ENCODE results near the gene RAI1. TPM values are rescaled to one million over a fixed set of nuclear protein-coding genes. Genes with fewer than 3 reads are reported as not detected.

Gene RAI1
- total RNA-seq, 2 experiments from 2014 or later: 25.0 to 25.5 TPM

DNA sequence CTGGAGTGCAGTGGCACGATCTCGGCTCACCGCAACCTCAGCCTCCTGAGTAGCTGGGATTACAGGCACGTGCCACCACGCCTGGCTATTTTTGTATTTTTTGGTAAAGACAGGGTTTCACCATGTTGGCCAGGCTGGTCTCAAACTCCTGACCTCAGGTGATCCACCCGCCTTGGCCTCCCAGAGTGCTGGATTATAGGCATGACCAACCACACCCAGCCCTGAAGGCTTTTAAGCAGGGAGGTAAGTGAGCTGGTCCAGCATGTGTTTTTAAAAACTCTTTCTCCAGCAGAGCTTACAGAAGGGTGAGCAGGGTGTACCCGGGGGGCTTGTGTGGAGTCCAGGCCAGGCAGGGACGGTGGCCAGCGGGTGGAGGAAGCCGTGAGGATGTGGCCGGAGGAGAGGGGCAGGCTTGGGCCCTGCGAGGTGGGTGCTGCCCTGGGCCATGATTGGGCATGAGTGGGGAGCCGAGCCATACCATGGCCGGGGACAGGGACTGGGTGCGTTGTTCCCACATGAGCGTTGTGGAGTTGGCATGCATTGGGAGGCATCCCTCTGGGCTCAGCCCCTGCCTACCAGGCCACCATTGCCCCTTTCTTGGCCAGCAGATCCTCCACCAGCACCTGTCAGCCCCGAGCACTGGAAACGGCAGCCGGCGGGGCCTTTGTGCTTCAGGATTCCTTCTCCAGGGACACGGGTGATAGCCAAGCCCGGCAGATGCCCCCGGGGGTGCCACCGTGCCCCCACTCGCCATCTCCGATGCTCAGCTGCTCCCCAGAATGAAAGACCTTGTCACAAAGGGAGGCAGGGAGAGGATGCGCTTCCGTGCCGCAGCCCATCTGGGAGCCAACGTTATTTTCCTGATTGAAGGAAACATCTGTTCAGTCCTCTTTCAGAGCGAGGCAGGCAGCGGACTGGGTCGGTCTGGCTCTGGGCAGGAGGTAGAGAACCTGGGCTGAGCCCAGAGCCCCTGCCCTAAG is 64.5 kb downstream of the RAI1 start:
- no peaks in the 10 kb centered on the region for H3K27me3 Mint-ChIP-seq
- DNase-seq (no peak), ATAC-seq (ENCODE audit: low read depth) (no peak)
- H3K4me1 Mint-ChIP-seq: peaks cover 31% of the 10 kb centered on the region
- no peak overlapping the region for H3K27ac Mint-ChIP-seq
- no peak overlapping the region for H3K4me3 Mint-ChIP-seq
- peaks cover 2% of the 10 kb centered on the region for H3K36me3 Mint-ChIP-seq
- H3K9me3 Mint-ChIP-seq: no peaks in the 10 kb centered on the region
- POLR2A ChIA-PET: interaction anchor here (1.4 kb wide), 1 partner anchor 11 kb away, joined by 3 read pairs; no protein-coding TSS in a partner anchor

DNA sequence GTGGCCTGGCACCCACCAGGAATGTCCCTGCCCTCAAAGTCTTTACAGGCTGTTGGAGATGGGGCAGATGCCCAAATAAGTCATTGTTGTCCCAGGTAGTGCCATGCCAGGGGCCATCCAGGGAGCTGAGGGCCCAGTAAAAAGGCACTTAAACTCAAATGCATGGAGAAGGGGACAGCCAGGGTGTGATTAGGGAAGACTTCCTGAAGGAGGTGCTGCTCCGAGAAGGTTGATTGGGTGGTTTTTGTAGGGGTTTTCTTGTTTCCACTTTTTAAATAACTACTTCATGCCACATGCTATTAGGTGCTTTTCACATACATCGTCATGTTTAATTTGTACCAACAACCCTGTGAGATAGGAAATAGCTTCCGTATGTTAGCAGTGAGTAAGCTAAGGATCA is 66.9 kb downstream of the RAI1 start:
- no peak for ATAC-seq (ENCODE audit: low read depth)
- H3K36me3 Mint-ChIP-seq: peaks cover 2% of the 10 kb centered on the region
- H3K9me3 Mint-ChIP-seq: no peaks in the 10 kb centered on the region
- H3K4me3 Mint-ChIP-seq: no peak overlapping the region
- POLR2A ChIA-PET: no interaction called here
- no peak overlapping the region for H3K27ac Mint-ChIP-seq
- H3K27me3 Mint-ChIP-seq: no peaks in the 10 kb centered on the region
- H3K4me1 Mint-ChIP-seq: peaks cover 41% of the 10 kb centered on the region
- DNase-seq: no peak

DNA sequence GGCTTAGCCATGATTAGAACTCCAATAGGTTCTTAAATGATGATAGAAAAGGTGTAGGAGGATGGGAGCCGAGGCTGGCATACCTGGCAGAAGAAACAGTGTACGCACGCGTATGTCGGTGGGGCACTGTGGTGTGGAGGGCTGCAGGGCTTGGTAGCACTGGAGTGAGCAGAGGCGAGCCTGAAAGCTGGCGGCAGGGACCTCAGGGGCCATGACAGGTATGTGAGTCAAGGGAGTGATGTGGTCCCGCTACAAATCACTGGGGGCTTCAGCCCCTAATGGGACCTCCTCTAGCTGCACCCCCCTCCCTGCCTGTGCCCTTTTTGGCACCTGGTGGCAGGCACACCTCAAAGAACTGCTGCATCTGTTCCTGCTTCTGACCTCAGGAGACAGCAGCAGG is 67.3 kb downstream of the RAI1 start:
- H3K9me3 Mint-ChIP-seq: no peaks in the 10 kb centered on the region
- POLR2A ChIA-PET: interaction anchor here (2.8 kb wide), 1 partner anchor 8 kb away, joined by 15 read pairs; no protein-coding TSS in a partner anchor
- H3K36me3 Mint-ChIP-seq: peaks cover 2% of the 10 kb centered on the region
- peaks cover 45% of the 10 kb centered on the region for H3K4me1 Mint-ChIP-seq
- no peaks in the 10 kb centered on the region for H3K27me3 Mint-ChIP-seq
- ATAC-seq (ENCODE audit: low read depth) (no peak), DNase-seq (no peak)
- H3K27ac Mint-ChIP-seq: no peak overlapping the region
- no peak overlapping the region for H3K4me3 Mint-ChIP-seq

DNA sequence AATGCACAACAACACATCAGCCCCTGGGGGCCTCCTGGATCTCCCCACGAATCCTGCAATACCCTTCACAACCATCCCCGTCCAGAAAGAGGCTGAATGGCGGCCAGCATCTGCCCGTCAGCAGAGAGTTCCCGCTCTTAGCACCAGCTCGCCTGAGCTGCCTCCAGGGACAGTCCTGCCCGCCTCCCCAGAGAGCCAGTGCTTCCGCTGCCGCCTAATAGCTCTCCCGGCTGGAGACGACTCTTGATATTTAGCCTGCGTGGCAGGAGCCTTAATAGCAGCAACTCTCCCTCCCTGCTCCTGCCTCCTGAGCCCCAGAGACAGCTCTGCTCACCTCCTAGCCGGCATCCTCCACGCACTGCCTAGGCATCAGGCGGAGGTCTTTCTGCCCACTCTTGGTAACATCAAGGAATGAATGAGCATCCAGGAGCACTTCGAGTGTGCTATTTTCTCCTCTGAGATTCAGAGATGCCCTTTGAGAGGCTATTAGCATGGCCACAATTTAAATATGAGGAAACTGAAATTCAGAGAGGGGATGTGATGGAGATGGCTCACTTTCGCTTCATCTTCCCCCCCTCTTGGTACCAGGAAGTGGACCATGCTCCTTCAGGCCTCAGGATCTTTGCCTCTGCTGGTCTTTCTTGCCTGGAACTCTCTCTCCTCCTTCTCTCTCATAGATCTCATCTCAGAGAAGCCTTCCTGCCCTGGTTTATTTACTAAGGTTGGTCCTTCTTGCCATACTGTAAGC is 67.9 kb downstream of the RAI1 start:
- Mint-ChIP-seq H3K4me3 (peak overlapping the region; percentile 60), H3K36me3 (peaks cover 2% of the 10 kb centered on the region), H3K4me1 (peaks cover 48% of the 10 kb centered on the region), H3K9me3 (no peaks in the 10 kb centered on the region), H3K27me3 (no peaks in the 10 kb centered on the region), H3K27ac (peak overlapping the region; percentile 88)
- POLR2A ChIA-PET: interaction anchor here (0.6 to 2.8 kb wide), 7 partner anchors 9 to 300 kb away, joined by 3 to 17 read pairs (median 9); partner anchors contain the start of gene SREBF1
- DNase-seq: no peak
- ATAC-seq (ENCODE audit: low read depth): no peak

DNA sequence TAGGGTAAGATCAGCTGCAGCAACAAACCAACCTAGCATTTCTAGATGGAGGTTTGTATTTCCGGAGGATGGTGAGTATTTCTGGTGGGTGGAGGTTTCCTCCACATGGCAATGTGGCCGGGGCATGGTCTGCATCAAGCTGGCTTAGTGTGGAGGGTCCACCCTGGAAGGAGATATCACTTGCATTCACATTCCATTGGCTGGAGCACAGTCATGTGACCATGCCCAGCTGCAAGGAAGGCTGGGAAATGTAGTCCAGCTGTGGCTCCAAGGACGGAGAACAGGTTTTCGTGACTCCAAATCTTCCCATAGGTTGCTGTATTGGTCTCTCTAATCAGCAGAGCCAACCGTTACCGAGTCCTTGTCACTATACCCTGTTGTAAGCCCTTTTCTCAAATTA is 68.7 kb downstream of the RAI1 start:
- Mint-ChIP-seq H3K27me3 (no peaks in the 10 kb centered on the region), H3K9me3 (no peaks in the 10 kb centered on the region), H3K4me3 (peak overlapping the region; percentile 60), H3K36me3 (peaks cover 1% of the 10 kb centered on the region), H3K4me1 (peaks cover 52% of the 10 kb centered on the region), H3K27ac (peak overlapping the region; percentile 88)
- POLR2A ChIA-PET: interaction anchor here (0.6 to 2.8 kb wide), 9 partner anchors 10 to 1310 kb away, joined by 3 to 17 read pairs (median 8); partner anchors contain the start of gene SREBF1
- peak; percentile 15 for ATAC-seq (ENCODE audit: low read depth)
- peak; percentile 58 for DNase-seq

GRCh38 chr17:17750881-17751280 is 69.6 kb downstream of the RAI1 start:
- peak overlapping the region; percentile 95 for H3K4me3 Mint-ChIP-seq
- DNase-seq: peak; percentile 73
- H3K27me3 Mint-ChIP-seq: no peaks in the 10 kb centered on the region
- ATAC-seq (ENCODE audit: low read depth): peak; percentile 25
- peak overlapping the region; percentile 97 for H3K27ac Mint-ChIP-seq
- no peaks in the 10 kb centered on the region for H3K36me3 Mint-ChIP-seq
- POLR2A ChIA-PET: interaction anchor here (0.6 to 2.8 kb wide), 10 partner anchors 11 to 103 kb away, joined by 3 to 17 read pairs (median 6); partner anchors contain the start of gene SREBF1
- H3K9me3 Mint-ChIP-seq: no peaks in the 10 kb centered on the region
- H3K4me1 Mint-ChIP-seq: peaks cover 58% of the 10 kb centered on the region

GRCh38 chr17:17751489-17752088 is 70.3 kb downstream of the RAI1 start:
- POLR2A ChIA-PET: interaction anchor here (0.8 to 2.8 kb wide), 7 partner anchors 11 to 102 kb away, joined by 3 to 17 read pairs (median 5); partner anchors contain the start of gene SREBF1
- Mint-ChIP-seq H3K9me3 (no peaks in the 10 kb centered on the region), H3K27ac (peak overlapping the region; percentile 97), H3K27me3 (no peaks in the 10 kb centered on the region), H3K4me1 (peaks cover 60% of the 10 kb centered on the region), H3K4me3 (peak overlapping the region; percentile 95), H3K36me3 (no peaks in the 10 kb centered on the region)
- ATAC-seq (ENCODE audit: low read depth) (peak; percentile 29), DNase-seq (peak; percentile 58)

DNA sequence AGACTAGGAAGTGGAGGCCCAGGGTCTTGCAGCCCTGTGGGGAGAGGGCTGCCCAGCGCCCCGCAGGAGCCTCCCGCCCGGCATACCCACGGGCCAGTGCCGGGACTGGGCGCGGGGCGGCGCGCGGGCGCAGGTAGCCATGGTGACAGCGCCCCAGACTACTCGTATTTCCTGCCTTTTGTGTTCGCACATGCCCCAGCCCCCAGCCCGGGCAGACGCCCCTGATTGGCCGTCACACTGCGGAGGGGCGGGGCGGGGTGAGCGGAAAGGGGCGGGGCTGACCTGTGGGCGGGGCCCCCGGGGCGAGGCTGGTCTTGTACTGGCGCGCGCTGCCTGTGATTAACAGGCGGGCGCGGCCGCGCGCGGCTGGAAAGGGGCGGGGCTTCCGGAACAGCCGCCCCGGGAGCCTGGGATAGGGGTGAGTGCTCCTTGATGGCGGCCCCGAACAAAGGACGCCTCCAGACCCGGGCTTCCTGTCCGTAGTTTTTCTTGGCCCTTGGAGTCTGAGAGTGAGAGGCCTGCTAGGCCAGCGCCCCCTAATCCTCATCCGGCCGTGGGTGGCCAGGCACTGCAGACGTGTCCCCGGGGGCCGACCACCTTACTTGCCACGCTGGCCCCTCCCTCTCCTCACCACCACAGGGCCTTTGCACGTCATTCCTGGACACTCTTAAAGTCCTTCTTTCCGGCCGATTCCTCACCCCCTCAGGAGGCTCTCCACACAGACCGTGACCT is 71.0 kb downstream of the RAI1 start:
- POLR2A ChIA-PET: interaction anchor here (1.4 to 2.8 kb wide), 2 partner anchors 58 to 101 kb away, joined by 4 to 15 read pairs; no protein-coding TSS in a partner anchor
- H3K4me3 Mint-ChIP-seq: peak overlapping the region; percentile 95
- H3K27ac Mint-ChIP-seq: peak overlapping the region; percentile 97
- DNase-seq (peak; percentile 98), ATAC-seq (ENCODE audit: low read depth) (peak; percentile 86)
- H3K4me1 Mint-ChIP-seq: peaks cover 63% of the 10 kb centered on the region
- H3K36me3 Mint-ChIP-seq: no peaks in the 10 kb centered on the region
- no peaks in the 10 kb centered on the region for H3K27me3 Mint-ChIP-seq
- H3K9me3 Mint-ChIP-seq: no peaks in the 10 kb centered on the region

GRCh38 chr17:17752821-17753321 is 71.6 kb downstream of the RAI1 start:
- Mint-ChIP-seq H3K27me3 (no peaks in the 10 kb centered on the region), H3K9me3 (no peaks in the 10 kb centered on the region), H3K36me3 (no peaks in the 10 kb centered on the region), H3K4me1 (peaks cover 65% of the 10 kb centered on the region), H3K27ac (peak overlapping the region; percentile 94), H3K4me3 (peak overlapping the region; percentile 95)
- ATAC-seq (ENCODE audit: low read depth) (no peak), DNase-seq (no peak)
- POLR2A ChIA-PET: interaction anchor here (0.8 kb wide), 1 partner anchor 10 kb away, joined by 3 read pairs; no protein-coding TSS in a partner anchor

- DNase-seq (no peak), ATAC-seq (ENCODE audit: low read depth) (no peak)
- H3K4me1 Mint-ChIP-seq: peaks cover 57% of the 10 kb centered on the region
- H3K27me3 Mint-ChIP-seq: no peaks in the 10 kb centered on the region
- no peaks in the 10 kb centered on the region for H3K36me3 Mint-ChIP-seq
- no peaks in the 10 kb centered on the region for H3K9me3 Mint-ChIP-seq
- H3K27ac Mint-ChIP-seq: peak overlapping the region; percentile 50
- H3K4me3 Mint-ChIP-seq: no peak overlapping the region
- POLR2A ChIA-PET: interaction anchor here (1.0 kb wide), 1 partner anchor 9 kb away, joined by 8 read pairs; no protein-coding TSS in a partner anchor
Observed at GRCh38 chr17:17754719-17755686, 73.7 kb downstream of the RAI1 start.

- no peak for DNase-seq
- Mint-ChIP-seq H3K9me3 (no peaks in the 10 kb centered on the region), H3K27me3 (no peaks in the 10 kb centered on the region), H3K27ac (peak overlapping the region; percentile 50), H3K4me1 (peaks cover 54% of the 10 kb centered on the region), H3K36me3 (no peaks in the 10 kb centered on the region), H3K4me3 (no peak overlapping the region)
- ATAC-seq (ENCODE audit: low read depth): no peak
- POLR2A ChIA-PET: no interaction called here
Observed at GRCh38 chr17:17755715-17756114, 74.5 kb downstream of the RAI1 start.
